Stimulated activated CD8-positive, alpha-beta memory T cell treated with anti-CD3 and anti-CD28 coated beads, Interleukin-4, amount 100 ng/mL, for 24 hours (primary cell): ENCODE measurements around the gene SLC22A25.
"Not testable (repeated sequence)": the region's sequence is repeated elsewhere in the genome, so short reads cannot be mapped to it uniquely, and the experiment has no call there.

ENCODE experiments used
- DNase-seq: peaks from one replicate; pipeline ENCODE4 v3.0.0-alpha.2; 2020; ENCODE audit warnings: low read depth

Gene SLC22A25

GRCh38 chr11:63243533-63243932 is at the start of gene SLC22A25:
SLC22A25 (minus strand) TSS chr11:63243599; CDS start chr11:63229652, 13,947 bp downstream.
- no peak for DNase-seq

- no peak for DNase-seq
Observed at GRCh38 chr11:63290285-63290684, 46.9 kb upstream of the SLC22A25 start.

DNA sequence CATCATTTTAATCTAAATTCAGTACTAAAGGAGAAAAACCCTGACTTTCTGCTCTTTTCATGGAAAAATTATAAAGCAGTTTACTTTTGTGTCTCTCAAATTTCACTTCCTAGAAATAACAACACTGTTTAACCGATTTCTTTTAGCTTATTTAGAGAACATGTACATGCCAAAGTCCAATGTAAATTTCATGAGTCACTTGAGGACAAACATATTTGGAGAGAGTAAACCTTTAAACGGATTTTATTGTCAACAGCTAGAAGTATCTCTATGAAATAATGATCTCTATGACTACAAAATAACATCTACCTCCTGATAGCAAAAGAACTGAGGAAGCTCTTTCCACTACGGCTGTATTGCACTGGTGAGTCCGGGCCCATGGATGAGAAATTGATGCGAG is 46.3 kb upstream of the SLC22A25 start:
- no peak for DNase-seq

DNA sequence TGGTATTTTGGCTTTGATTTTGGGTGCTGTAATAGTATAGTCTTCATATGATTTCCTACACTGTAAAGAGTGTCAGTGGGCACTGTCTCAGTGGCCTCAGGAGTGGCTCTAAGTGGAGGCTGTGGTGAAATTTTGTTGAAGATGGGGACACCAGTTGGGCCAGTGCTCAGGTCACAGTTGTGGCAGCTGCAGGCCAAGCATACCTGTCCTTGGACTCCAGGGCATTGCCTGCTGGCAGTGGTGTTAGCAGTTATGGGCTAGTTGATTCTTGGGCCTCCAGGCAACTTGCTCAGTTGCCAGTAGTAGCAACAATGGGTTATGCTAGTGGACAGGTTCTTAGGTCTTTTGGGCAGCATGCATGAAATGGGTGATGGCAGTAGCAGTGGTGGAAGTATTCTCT is 39.2 kb upstream of the SLC22A25 start:
- no peak for DNase-seq

- no peak for DNase-seq
Observed at GRCh38 chr11:63280920-63281319, 37.5 kb upstream of the SLC22A25 start.

GRCh38 chr11:63277345-63277943 is 34.0 kb upstream of the SLC22A25 start:
- no peak for DNase-seq

DNA sequence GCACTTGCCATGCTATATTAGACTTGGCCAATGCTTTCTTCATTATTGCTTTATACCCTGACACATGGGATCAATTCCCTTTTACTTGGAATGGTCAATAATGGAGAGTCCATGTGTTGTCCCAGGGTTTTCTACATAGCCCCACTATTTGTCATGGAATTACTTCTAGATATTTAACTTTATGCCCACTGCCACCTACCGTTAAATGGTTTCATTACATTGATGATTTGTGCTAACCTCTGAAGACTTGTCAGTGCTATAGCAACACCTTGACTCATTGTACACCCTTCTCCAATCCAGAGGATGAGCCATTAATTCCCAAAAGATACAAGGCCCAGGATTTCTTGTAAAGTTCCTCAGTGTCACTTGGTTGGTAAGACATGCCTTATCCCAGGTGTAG is 31.4 kb upstream of the SLC22A25 start:
- DNase-seq = no peak

- no peak for DNase-seq
Observed at GRCh38 chr11:63273685-63274084, 30.3 kb upstream of the SLC22A25 start.

- no peak for DNase-seq
Observed at GRCh38 chr11:63262547-63262946, 19.1 kb upstream of the SLC22A25 start.

DNA sequence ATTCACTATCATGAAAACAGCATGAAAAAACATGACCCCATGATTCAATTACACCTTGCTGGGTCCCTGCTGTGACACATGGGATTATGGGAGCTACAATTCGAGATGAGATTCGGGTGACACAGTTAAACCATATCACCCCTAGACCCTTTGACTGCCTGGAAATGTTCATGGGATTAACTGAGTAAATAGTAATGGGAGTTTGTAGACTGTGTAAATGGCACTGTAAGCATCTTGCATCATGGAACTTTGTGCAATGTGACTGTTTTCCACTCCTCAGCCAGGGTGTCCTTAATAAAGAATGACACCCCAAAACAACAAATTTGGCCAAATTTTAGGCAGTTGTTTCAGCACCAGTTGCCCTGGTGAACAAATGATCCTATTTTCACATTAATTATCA is 7.9 kb upstream of the SLC22A25 start:
- no peak for DNase-seq

DNA sequence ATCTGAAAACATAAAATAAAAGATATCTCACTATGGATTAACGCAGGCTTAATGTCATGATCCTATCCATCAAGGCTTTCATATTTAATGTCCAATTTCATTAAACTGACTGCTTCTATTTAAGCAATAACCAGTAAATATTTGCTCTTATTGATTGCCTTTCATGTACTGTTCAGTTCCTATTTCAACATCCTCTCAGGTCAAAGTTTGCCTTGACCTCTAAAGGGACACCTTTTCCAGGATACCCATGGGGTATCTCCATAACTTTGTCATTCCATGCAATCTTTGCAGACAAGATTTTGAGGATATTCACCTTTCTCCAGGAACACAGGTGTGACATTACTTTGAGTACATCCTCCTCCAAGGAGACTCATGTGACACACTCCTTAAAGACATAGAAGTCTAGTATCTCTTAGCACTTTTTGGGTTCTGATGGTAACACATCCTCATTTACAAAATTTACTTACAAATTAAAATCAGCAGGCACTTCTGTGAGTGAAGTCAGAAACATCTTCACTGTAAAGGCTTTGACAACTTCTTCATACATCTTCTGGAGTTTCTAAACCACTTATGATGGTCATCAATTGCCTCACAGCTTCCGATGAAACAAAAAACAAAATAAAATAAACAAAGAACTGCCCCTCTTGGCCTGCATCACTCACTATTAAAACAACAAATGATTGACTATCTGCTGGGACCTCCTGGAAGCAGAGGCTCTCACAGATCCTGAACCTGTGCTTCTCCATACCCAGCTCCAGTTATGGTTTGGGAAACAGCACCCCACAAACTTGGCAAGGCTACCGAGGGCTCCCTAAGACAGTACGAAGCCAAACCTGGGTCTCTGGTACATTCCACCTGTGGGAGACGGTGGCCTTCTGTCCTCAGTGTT is 7.0 kb upstream of the SLC22A25 start:
- no peak for DNase-seq

DNA sequence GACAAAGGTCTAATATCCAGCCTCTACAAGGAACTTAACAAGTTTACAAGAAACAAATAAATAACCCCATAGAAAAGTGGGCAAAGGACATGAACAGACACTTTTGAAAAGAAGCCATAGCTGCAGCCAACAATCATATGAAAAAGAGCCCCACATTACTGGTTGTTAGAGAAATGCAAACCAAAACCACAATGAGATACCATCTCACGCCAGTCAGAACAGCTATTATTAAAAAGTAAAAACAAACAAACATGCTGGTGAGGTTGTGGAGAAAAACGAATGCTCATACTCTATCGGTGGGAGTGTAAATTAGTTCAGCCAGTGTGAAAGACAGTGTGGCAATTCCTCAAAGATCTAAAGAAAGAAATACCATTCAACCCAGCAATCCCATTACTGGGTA is 5.6 kb upstream of the SLC22A25 start:
- DNase-seq = no peak

DNA sequence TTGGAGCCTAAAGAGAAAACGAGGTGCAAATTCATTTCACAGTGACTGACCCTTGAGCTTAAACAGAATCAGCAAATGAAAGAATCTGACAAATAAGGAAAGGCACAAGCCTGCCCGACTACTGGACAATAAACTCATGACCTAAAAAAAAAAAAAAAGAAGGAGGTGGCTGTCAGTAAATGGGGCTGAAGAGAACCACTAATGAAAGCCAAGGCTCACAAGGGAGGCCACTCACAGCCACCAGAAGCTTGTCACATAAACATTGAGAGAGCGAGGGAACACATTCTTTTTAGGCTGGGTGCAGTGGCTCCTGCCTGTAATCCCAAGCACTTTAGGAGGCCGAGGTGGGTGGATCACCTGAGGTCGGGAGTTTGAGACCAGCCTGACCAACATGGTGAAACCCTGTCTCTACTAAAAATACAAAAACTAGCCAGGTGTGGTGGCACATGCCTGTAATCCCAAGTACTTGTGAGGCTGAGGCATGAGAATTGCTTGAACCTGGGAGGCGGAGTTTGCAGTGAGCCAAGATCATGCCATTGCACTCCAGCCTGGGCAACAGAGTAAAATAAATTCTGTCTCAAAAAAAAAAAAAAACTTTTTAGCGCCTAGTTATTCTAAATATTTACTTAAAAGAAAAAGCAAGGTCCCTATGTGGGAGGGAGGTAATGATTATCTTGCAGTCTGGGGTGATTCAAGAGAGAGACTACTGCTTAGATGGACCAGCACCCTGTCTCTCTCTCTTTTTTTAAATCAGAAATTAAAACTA is 4.0 kb upstream of the SLC22A25 start:
- DNase-seq = not testable (repeated sequence)

- no peak for DNase-seq
Observed at GRCh38 chr11:63246045-63246444, 2.6 kb upstream of the SLC22A25 start.

DNA sequence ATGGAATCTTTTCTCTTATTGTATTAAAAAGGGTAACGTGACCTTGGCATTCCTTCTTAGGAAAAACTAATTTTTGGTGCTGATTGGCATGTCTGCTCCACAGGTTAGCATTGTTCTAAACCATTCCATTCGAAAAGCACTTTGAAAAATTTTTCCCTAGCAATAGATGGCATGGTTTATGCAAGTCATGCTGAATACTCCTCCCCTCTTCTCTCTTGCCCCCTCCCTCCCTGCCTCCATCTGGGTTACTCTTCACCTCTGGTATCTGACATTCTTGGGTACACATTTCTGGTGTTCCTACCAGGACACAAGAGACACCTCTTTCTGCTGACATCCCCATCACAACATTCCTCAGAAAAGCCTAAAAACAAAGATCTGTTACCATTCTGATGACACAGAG is 1.5 kb upstream of the SLC22A25 start:
- DNase-seq = no peak

DNA sequence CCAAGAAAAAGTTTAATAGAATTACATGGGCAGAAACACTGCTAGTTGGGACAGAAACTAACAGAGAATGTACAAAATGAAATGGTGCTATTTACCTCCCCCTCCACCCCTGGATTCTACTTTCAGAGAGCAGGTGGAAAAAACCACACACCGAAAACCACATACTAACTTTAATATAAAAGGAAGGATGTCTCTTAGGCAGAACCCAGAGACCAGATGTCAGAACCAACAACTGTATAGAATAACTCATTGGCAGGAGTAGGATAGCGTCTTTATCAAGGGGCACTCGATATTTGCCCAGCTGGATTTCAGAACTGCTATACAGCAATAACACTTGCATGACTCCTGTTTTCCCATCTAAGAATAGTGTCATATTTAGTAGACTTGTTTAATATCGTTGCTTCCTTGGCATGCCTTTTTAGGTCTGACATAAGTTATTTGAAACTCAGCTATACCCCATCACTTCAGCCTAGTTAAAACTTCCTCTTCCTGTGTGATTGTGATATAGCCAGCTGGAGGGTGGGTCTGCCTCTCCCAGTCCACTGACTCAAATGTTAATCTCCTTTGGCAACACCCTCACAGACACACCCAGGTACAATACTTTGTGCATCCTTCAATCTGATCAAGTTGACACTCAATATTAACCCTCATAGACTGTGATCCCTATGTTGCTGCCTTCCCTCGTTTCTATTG is 1.2 kb downstream of the SLC22A25 start:
- DNase-seq = no peak

DNA sequence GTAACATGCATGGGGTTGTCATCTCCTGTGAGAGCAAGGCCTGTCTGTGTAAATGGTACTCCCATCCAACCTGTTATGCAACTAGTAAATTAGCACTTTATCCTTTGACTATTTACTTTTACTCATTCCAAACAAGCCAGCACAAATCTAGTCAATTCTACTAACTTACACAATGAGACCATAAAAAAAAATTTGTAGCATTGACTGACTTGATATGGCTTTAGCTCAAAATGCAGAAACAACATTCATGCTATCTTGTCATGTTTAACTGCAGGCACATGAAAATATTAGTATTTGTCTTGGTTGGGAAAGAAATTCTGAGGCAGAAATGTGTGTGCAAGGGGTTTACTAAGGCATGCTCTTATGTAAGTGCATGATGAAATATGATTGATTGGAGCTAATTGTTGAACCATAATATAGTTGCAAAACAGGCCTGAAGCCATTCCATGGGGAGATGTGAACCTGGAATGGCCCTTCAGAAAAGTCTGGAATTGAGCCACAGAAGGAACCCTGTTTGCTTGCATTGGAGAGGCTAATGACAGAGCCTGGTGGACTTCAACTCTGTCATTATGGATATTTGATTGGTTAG is 2.5 kb downstream of the SLC22A25 start:
- DNase-seq = no peak

DNA sequence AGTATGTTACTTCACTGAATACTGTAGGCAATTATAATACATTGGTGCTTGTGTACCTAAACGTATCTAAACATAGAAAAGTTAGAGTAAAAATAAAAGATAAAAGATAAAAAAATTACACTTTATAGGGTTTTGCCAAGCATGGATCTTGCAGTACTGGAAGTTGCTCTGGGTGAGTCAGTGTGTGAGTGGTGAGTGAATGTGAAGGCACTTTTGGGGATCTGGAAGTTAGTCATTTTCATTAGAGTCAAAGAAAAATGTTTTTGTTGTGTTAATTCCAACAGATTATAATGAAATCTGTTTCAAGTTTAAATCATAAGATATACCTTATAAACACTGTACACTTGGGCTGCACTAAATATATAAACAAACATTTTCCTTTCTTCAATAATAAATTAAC is 3.3 kb downstream of the SLC22A25 start:
- no peak for DNase-seq

GRCh38 chr11:63239254-63239653 is 4.1 kb downstream of the SLC22A25 start:
- no peak for DNase-seq

- DNase-seq = no peak
Observed at GRCh38 chr11:63237413-63237812, 6.0 kb downstream of the SLC22A25 start.
